Measurements from ENCODE around the gene FUBP3.

The FUBP3 gene

GRCh38 chr9:130578865-130579737 is at the start of gene FUBP3:
FUBP3 (plus strand) TSS chr9:130579577; CDS start chr9:130579681, 104 bp downstream.
- peak; percentile 97 for DNase-seq

GRCh38 chr9:130530938-130531337 is 48.4 kb upstream of the FUBP3 start:
- no peak for DNase-seq

GRCh38 chr9:130531670-130532069 is 47.7 kb upstream of the FUBP3 start:
- no peak for DNase-seq

GRCh38 chr9:130532426-130533080 is 46.8 kb upstream of the FUBP3 start:
- DNase-seq, result no peak

- no peak for DNase-seq
Observed at GRCh38 chr9:130535818-130536521, 43.4 kb upstream of the FUBP3 start.

- DNase-seq, result no peak
Observed at GRCh38 chr9:130536701-130537107, 42.7 kb upstream of the FUBP3 start.

GRCh38 chr9:130537346-130538050 is 41.9 kb upstream of the FUBP3 start:
- no peak for DNase-seq

GRCh38 chr9:130539420-130540223 is 39.8 kb upstream of the FUBP3 start:
- no peak for DNase-seq

- DNase-seq, result no peak
Observed at GRCh38 chr9:130541533-130541932, 37.8 kb upstream of the FUBP3 start.

GRCh38 chr9:130542038-130542437 is 37.3 kb upstream of the FUBP3 start:
- no peak for DNase-seq

GRCh38 chr9:130542457-130543228 is 36.7 kb upstream of the FUBP3 start:
- no peak for DNase-seq

GRCh38 chr9:130543368-130543767 is 36.0 kb upstream of the FUBP3 start:
- DNase-seq, result no peak

- DNase-seq, result no peak
Observed at GRCh38 chr9:130543859-130544258, 35.5 kb upstream of the FUBP3 start.

GRCh38 chr9:130544364-130544763 is 35.0 kb upstream of the FUBP3 start:
- no peak for DNase-seq

GRCh38 chr9:130548103-130548502 is 31.3 kb upstream of the FUBP3 start:
- DNase-seq, result no peak

- no peak for DNase-seq
Observed at GRCh38 chr9:130549093-130549735, 30.2 kb upstream of the FUBP3 start.

GRCh38 chr9:130554606-130555005 is 24.8 kb upstream of the FUBP3 start:
- no peak for DNase-seq

- no peak for DNase-seq
Observed at GRCh38 chr9:130555061-130555460, 24.3 kb upstream of the FUBP3 start.

- DNase-seq, result no peak
Observed at GRCh38 chr9:130555968-130556367, 23.4 kb upstream of the FUBP3 start.

GRCh38 chr9:130556396-130557076 is 22.8 kb upstream of the FUBP3 start:
- DNase-seq, result no peak

All from stimulated activated CD4-positive, alpha-beta T cell treated with anti-CD3 and anti-CD28 coated beads, Interleukin-15, amount 100 ng/mL, for 24 hours (primary cell).